EL (cell line): Measurements from ENCODE around the gene ATP4B.
"Not testable (repeated sequence)": the region's sequence is repeated elsewhere in the genome, so short reads cannot be mapped to it uniquely, and the experiment has no call there.

Source experiments
- DNase-seq: peaks from one replicate; pipeline ENCODE4 v3.0.0-alpha.2; 2016

The ATP4B gene

DNA sequence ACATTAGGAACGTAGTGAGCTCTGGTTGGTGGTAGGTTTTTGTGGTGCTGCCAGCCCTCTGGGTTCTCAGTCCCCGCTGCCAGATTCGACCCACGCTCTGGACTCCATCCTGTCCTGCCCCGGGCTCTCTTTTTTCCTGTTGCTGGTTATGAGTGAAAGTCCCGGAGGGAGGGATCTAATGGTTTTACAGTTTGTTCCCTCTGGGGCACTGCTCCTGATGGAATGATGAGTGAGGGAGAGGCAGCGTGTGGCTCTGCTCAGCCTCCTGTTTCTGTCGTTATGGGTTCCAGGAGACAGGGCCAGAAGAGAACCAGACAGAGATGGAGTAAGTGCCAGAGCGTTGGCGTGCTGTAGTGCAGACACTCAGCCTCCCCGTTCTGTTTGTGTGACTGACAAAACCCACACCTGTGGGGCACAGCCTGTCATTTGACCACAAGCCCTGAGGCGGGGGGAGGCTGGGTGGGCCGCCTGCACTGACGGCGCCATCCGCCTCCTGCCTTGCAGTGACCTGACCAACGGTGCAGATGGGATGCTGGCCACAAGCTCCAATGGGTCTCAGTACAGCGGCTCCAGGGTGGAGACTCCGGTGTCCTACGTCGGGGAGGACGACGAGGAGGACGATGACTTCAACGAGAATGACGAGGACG, 18.3 kb downstream of the ATP4B start:
- DNase-seq: no peak

DNA sequence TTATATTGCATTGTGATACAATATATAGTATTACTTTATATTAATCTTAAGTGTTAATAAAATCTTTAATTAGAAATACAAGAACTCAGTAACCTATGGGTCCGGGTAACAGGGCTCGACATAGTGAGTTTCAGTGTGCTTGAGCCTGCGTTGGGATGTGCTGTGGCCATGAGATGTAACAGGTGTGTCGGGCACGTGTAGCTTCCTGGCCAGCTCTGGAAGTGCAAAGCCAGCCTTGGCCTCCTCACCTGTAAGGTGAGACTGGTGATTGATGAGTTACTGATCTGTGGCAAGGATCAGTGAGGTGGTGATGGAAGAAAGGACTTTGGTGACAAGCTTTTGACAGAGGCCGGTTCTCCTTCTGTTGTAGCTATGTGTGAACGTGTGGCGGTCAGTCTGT, 19.2 kb downstream of the ATP4B start:
- no peak for DNase-seq

DNA sequence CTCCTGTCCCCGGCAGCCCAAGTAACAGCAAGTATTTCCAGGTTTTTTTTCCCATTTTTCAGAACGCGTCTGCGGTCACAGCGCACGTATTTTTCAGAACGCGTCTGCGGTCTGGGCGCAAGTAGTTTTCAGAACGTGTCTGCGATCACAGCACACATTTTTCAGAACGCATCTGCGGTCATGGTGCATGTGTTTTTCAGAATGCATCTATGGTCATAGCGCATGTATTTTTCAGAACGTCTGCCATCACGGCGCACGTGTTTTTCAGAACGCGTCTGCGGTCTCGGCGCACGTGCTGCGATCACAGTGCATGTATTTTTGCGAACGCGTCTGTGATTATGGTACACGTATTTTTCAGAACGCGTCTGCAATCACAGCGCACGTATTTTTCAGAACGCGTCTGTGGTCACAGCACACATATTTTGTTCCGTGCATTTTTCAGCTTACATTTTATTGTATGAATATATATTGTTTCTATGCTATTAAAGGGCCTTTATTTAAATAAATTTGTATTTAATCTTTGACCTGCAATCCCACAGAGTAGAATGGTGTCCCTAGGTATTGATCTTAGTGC, 19.7 kb downstream of the ATP4B start:
- no peak for DNase-seq

DNA sequence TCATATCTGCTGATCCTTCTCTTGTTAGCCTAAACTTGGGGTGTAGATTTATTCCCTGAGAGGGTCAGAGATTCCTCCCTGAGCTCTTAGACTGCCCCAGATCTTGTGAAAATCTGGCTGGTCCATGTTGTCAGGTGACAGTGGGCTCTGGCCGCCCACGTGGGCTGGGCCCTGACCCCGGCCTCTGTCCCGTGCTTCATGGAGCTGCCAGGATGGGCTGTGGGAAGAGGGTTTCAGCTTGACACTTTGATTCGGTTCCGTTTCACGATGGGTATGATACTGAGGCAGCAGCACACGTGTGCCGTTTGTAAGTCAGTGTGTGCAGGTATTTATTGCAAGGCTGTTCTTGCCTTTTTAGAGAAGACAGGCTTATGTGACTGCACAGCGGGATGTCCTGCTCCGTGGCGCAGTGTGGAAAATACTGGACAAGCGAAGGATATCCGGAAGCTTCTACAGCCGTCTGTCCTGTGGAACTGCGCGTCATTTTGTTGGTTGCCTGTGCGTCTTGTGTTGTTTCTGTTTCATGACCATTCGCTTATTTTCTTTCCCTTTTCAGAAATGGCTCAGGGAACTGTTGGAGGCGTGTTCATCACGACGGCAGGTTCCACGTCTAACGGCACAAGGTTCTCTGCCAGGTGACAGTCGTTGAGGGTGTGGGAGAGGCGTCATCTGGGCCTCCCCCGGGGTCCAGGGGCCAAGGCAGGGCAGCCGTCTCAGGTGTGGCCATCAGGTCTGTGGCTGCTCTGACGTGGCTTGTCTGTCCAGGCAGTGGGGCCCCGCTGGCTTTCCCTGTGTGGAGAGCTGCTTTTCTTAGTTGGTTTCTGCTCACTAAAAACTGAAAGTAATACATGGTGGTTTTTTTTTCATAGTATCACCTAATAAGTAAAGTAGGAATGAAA, 20.5 kb downstream of the ATP4B start:
- DNase-seq: no peak

DNA sequence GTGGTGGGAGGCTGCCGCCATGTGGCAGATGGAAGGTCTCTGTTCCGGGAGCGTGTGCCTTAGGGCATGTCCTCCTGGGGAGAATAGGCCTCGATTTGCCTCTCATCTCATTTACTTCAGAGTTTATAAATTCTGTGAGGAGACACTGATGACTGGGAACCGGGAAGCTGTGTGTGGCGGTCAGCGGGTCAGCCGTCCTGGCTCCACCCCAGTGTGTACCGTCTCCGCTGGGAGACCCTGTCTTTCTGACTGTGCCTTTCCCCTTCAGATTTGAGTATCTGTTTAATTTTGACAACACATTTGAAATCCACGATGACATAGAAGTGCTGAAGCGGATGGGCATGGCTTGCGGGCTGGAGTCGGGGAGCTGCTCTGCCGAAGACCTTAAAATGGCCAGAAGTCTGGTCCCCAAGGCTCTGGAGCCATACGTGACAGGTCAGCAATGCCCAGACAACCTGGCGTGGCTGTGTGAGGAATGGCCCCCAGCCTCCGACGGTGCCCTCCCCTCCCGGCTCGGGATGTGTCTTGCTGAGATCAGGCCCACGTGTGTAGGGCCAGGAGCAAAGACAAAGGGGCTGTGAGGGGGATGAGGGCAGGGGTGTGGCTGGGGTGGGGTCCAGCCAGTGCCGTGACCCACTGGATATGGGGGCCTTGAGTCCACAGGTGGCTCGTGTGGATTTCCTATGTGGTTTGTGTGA, 21.6 kb downstream of the ATP4B start:
- DNase-seq: no peak

DNA sequence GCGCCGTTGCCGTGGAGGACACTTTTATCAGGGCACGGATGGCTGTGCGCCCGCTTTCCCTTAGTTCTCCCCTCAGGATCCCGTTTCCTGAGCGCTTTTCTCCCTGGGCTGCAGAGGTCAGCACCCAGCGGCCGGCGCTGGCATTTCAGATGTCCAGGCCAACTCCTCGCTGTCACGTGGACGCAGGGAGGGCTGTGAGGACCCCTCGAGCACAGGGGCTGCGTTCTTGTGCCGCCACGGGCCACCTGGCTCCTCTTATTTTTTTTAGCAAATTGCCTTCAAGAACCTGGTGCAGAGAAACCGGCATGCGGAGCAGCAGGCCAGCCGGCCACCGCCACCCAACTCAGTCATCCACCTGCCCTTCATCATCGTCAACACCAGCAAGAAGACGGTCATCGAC, 22.3 kb downstream of the ATP4B start:
- no peak for DNase-seq

DNA sequence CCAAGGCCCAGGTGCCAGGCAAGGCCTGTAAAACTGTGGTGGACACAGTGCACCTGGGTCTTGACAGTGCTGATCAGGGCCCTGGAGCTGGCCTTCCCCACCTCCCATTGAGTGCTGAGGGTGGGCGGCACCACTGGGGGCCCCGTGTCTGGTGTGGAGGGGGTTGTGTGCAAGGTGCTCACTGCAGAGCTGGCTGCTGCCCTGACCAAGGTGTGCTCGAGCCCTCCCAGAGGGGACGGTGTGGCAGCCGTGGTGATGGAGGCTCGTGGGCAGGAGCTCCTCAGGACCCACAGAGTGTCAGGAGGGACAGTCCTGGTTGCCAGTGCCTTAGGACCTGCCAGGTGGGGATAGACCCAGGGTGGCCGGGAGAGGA, 23.0 kb downstream of the ATP4B start:
- no peak for DNase-seq

DNA sequence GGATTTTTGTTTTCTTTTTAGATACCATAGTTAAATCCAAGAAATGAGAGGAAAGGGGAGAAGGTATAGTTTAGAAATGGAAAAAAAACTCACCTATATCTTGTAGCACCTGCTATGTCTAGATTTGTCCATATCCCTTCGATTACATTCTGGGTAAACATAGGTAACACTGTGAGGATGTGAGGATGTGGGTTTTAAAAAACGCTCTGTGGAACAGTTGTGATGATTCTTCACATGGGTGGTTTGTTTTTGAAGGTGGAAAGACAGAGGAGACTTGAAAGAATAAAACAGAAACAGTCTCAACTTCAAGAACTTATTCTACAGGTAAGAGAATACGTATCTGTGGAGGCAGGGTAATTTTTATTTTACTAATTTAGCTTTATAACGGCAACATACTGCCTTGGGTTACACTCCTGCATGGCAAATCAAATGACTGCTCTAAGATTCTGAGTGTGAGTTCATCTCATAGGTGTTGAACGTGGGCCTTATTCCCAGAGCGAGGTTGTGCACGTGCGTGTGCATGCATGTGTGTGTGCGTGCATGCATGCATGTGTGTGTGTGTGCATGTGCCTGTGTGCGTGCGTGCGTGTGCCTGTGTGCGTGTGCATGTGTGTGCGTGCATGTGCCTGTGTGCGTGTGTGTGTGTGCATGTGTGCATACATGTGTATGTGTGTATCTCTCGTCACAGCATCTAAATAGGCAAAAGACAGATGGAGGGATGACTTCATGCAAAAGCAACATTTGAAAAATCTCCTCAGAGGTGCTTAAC, 23.5 kb downstream of the ATP4B start:
- DNase-seq: no peak

DNA sequence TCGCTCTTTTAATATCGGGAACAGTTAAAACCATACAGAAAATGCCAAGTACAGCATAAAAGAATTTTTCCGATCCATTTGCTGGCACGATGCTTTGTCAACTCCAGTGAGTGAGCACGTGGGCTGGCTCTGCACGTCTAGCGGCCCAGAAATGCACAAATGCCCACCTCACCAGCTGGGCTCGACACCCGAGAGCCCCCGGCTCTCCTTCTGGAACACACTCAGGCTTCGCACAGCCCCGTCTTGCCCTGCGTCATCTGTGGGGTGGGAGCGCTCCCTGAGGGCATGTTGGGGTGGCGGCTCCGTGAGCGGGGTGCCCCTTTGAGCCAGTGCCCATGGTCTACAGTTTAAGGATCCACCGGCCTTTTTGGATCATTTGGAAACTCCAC, 24.5 kb downstream of the ATP4B start:
- DNase-seq: no peak

DNA sequence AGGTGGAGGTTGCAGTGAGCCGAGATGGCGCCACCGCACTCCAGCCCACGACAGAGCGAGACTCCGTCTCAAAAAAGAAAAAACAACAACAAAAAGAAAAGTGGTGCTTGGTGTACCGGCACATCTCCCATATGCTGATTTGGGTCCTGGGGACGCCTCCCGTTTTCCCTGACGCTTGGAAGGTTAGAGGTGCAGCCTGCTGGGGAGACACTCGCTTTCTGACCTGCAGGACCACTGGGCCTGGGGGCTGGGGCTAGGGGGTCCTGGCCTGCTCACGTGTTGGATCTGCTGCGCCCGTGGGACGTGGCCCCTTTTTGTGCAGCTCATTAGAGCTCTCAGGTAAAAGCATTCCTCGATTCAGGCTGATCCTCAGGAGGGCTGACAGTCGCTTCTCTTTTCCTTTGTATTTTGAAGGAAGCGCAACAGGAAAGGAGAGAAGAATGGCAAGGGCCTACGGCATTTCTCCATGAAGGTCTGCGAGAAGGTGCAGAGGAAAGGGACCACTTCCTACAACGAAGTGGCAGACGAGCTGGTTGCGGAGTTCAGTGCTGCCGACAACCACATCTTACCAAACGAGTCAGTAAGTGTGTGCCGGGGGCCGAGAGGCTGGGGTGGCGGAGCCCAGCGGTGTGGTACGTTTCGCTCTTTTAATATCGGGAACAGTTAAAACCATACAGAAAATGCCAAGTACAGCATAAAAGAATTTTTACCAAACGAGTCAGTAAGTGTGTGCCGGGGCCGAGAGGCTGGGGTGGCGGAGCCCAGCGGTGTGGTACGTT, 25.1 kb downstream of the ATP4B start:
- DNase-seq: no peak

DNA sequence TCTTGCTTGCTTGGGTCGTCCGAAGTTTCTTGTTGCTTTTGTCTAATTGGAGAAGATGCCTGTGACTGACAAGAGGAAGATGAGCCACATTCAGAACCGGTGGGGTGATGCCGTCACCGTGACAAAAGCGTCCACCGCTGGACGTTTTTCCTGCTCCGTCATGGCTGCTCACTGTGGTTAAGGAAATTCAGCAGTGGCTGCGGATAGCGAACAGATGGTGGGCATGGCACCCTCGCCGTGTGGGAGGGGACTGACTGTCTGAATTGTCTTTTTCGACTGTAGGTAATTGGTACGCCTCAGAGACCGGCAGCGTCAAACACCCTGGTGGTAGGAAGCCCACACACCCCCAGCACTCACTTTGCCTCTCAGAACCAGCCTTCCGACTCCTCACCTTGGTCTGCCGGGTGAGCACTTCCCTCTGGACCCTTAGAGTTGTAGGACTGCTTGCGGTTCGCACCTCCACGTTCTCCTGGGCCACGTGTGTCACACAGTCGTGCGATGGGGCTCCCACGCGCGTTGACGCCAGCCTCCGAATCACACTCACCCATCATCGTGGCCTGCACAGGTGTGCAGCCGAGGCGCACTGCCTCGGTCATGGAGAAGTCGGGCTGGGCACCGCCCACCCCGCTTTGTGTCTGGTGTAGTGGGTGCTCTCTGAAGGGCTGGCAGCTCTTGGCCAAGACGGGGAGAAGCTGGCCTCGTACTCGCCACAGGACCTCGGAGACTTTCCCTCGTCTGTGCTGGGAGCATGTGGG, 26.5 kb downstream of the ATP4B start:
- no peak for DNase-seq

DNA sequence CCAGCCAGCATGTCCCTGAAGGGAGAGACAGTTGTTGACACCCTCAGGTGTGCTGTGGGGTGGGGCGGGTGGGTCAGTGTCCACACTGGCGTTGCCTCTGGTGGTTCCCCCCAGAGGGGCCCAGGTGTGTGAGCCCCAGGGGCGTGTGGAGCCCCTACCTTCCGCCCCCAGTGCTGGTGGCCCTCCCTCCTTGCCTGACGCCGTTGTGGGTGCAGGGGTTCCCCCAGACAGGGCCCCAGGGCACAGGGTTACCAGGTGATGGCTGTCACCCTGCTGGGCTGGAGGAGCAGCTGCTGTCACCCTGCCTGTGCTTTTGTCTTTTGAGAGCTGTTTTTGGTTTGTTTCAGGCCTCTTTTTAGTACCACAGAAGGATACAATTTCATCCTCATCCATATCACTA, 27.2 kb downstream of the ATP4B start:
- no peak for DNase-seq

DNA sequence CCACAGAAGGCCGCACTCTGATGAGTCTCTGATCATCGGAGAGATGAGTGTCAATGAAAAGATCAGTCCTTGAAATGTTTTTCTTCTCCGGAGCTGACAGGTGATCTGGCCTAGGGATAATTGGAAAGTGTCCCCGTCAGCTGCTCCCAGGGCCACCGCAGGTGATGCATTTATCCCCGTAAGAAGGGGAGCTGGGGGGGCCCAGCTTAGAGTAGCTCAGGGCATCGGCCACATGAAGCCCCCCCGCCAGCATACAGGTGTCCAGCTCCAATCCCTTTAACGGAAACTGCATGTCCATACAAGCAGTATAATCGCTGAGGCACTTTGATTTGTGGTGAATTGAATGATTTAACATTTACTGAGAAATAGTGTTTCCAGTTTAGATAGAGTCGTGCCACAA, 27.7 kb downstream of the ATP4B start:
- DNase-seq: no peak

DNA sequence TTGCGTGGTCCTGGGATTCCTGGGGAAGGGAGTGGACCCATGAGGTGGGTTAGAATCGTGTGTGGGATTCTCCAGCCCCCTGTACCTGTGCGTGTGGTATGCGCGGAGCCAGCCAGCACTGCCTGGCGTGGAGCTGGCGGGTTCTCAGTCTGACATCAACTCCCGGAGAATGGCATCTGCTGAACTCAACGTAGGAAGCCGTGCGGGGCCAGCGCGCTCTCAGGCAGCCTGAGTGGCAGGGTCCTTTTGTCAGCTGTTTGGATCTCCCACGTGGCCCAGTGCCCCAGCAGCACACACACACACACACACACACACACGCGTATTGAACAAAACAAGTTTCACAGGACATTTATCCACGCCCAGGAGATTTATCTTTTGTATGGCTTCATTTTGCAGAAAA, 28.1 kb downstream of the ATP4B start:
- DNase-seq: no peak

DNA sequence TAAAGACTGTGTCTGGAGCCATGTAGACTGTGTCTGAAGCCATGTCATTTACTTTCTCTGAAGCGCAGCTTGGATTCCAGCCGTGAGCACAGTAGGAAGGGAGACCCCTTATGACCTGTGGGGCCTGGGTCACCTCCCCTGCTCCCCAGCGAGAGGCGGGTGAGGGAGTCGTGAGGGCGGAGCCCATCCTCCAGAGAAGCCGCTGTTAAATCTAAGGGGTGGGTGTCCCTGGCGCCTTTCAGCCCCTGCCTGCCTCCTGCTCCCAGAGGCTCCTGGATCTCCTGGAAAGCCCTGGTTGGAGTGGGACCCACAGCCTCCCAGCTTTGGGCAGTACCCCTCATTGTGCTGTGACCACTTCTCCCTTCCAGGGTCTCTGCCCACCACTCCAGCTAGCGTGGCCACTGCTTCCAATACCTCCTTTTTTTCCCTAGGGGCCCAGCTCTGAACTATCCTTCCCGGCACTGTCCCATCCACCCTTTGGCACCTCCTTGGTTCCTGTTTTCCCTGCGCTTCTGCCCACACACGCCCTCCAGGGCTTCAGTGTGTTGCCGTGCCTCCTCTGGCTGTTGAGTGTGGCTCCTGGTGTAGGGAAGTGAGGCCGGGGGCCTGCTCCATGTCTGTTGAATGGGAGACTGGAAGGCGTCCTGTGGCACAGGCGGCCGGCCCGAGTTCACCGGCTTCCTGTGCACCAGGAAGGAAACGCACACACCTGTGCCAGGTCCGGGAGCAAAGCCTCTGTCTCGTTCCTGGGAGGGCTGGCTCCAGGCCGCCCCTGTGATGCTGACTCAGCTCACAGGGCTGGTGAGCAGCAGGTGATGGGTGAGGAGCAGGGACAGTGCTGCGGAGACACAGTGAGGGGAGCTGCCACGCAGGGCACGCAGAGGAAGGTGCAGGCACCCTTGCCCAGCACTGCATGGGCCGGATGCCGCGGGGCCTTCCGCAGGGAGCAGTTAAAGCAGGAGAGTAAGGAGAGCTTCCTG, 29.4 kb downstream of the ATP4B start:
- no peak for DNase-seq

DNA sequence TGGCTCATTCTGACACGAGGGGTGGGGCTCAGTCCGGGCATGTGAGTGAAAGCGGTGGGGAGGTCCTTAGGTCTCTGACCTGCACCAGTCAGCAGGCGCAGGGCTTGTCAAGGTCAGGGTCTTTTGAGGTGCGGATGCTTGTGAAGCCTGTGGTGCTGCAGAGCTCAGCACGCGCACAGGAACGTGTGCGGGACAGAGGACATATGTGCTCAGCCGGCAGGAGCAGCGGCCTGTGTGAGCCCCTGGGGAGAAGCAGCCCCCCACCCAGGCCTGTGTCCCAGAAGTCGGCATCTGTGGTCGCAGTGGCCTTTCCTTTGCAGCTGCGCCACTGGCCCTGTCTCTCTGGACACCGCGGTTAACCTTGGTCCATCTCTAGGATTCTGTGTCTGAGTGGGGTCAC, 30.9 kb downstream of the ATP4B start:
- DNase-seq: no peak

DNA sequence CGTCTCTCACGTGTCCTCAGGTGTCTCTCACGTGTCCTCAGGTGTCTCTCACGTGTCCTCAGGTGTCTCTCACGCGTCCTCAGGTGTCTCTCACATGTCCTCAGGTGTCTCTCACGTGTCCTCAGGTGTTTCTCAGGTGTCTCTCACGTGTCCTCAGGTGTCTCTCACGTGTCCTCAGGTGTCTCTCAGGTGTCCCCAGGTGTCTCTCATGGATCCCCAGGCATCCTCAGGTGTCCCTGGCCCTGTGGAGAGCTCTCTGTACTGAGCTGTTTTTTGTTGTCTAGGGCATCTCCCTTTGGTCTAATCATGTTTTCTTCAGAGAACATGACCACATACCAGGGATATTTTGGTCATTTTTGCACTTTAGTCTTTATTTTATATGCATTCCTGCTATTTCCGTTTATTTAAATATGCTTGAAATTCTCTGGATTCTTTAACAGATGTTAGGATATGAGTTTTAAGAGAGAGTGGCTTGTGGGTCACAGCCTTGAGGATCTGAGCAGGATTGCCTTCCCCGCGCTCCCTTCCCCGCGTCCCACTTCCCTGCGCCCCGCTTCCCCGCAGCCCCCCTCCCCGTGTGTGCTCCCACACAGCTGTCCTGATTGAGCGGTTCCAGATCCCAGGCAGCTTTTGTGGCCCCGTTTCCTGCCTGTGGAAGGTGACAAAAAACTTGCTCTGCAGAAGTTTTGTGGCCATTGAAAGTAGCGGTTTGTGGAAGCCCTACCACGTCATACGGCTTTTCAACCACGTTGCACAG, 31.9 kb downstream of the ATP4B start:
- DNase-seq: peak; percentile 76

DNA sequence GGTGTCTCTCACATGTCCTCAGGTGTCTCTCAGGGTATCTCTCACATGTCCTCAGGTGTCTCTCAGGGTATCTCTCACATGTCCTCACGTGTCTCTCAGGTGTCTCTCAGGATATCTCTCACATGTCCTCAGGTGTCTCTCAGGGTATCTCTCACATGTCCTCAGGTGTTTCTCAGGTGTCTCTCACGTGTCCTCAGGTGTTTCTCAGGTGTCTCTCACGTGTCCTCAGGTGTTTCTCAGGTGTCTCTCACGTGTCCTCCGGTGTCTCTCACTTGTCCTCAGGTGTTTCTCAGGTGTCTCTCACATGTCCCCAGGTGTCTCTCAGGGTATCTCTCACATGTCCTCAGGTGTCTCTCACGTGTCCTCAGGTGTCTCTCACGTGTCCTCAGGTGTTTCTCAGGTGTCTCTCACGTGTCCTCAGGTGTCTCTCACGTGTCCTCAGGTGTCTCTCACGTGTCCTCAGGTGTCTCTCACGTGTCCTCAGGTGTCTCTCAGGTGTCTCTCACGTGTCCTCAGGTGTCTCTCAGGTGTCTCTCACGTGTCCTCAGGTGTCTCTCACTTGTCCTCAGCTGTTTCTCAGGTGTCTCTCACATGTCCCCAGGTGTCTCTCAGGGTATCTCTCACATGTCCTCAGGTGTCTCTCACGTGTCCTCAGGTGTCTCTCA, 33.2 kb downstream of the ATP4B start:
- not testable (repeated sequence) for DNase-seq

DNA sequence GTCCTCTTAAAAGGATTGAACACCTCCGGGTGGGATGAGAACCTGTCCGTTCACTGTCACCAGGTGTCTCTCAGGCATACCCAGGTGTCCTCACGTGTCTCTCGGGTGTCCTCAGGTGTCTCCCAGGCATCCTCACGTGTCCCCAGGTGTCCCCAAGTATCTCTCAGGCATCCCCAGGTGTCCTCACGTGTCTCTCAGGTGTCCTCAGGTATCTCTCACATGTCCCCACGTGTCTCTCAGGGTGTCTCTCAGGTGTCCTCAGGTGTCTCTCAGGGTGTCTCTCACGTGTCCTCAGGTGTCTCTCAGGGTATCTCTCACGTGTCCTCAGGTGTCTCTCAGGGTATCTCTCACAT, 33.8 kb downstream of the ATP4B start:
- no peak for DNase-seq
